GM21381 (cell line): ENCODE data around the gene PLCH1.
"Not testable (repeated sequence)": the region's sequence is repeated elsewhere in the genome, so short reads cannot be mapped to it uniquely, and the experiment has no call there.

ENCODE experiments used
- ATAC-seq: cut with Tn5 transposase; IDR thresholded peaks from one replicate; pipeline ENCODE4 v1.9.1; 2021; ENCODE audit warnings: mild to moderate bottlenecking, moderate library complexity; ENCODE audit not compliant: unreplicated experiment

Gene PLCH1

DNA sequence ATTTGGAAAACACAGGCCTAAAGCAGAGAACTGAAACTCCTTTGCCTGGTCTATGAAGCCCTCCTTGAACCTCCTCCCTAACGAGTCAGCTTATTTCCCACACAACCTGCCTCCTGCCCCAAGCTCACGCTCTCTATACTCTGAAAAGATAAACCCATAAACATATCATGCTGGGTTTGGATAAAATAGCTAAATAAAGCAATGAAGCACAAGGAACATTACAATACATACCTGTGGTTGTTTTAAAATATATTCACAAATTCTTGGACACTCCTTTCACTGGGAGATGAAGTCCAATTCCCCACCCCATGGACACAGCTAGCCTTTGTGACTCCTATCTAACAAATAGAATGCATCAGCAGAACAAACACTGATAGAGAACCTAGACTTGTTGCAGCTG lies 98.2 kb downstream of the PLCH1 start:
- no peak for ATAC-seq

- no peak for ATAC-seq
These were observed 98.7 kb downstream of the PLCH1 start for GRCh38 chr3:155646128-155646527.

- ATAC-seq, result no peak
These were observed 101.2 kb downstream of the PLCH1 start for GRCh38 chr3:155643581-155644165.

- no peak for ATAC-seq
These were observed 102.9 kb downstream of the PLCH1 start for GRCh38 chr3:155641956-155642355.

DNA sequence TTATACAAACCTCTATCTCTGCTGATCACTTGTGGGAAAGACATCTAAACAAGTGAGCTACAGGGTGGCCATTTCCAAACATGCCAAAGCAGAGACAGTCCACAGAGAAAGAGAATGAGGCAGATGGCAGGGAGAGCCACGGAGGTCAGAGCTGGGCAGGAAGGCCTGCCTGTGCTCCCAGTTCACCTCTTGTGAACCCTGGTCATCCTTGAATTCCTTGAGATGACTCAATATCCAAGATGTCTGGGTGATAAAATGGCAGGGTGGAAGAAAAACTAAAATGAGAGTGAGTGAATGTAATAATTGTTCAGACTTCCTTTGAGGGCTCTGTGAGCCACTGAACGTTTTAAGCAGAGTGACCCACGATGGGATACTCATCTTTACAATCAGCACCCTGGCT lies 104.8 kb downstream of the PLCH1 start:
- ATAC-seq, result no peak

DNA sequence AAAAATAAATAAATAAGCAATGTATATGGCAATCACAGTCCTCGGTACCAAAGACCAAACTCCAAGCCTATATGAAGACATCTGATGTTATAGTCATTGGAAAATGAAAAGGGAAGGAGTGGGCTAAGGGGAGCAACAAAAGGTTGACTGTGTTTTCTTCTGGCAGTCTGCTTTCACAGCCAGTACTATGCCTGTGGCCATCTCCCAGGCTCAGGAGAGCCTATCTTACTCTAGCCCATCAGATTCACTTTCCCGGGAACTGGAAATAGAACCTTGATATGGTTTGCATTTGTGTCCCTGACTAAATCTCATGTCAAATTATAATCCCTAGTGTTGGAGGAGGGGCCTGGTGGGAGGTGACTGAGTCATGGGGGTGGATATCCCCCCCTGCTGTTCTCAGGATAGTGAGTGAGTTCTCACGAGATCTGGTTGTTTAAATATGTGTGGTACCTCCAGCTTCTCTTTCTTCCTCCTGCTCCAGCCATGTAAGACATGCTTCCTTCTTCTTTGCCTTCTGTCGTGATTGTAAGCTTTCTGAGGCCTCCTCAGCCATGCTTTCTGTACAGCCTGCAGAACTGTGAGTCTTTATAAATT lies 105.3 kb downstream of the PLCH1 start:
- no peak for ATAC-seq

DNA sequence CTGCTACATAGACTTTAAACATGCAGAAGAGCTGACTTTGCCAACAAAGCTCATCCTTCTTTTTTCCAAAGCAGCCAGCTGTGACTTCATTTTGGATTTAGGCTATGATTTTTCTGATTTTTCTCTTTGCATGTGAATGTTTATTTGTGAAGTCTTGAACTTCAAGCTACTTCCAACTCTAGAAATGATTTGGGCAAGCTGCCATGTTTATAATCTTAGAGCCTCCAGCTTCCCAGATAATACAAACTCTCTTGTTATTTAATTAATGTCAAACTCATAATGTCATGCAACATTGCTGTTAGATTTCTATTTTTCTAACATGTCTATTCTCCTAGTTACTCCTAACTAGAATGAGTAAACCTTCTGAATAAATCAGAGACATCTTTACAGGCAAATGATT lies 106.4 kb downstream of the PLCH1 start:
- not testable (repeated sequence) for ATAC-seq

DNA sequence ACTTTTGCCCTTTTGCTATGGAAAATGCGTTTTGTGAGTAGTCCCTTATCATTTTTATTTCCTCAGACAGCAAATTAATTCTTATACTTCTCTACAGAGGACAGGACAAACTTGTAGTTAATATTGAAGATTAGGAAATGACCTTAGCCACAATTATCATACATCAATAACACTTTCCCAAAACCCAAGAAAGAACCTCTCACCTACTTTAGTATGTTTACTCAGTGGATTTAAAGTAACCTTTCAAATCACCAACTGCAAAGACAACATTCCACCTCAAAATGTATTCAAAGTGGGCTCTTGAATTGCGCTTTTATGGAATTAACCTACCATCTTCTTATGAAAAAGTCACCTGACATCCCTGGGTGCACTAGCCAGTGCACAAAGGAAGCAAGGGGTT lies 107.3 kb downstream of the PLCH1 start:
- ATAC-seq, result no peak

- ATAC-seq, result no peak
These were observed 109.8 kb downstream of the PLCH1 start for GRCh38 chr3:155635056-155635455.

- no peak for ATAC-seq
These were observed 110.7 kb downstream of the PLCH1 start for GRCh38 chr3:155634121-155634719.

GRCh38 chr3:155631323-155632019 lies 113.4 kb downstream of the PLCH1 start:
- no peak for ATAC-seq

DNA sequence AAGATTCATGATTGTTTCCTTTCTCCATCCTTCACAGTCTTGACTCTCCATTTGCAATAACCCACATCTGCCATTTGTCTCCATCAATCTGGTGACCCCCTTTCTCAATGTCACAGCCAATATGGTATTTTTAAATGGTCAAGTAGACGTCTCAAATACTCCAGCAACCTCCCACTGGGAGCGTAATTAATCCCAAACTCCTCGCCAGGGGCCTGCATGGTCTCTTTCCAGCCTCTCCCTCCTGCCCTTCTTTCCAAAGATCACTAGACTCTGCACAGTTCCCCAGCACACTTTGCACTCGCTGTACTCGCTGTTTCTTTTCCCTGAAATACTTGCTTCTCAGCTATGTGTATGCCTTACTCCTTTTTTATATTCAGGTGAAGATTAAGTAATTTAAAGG lies 115.3 kb downstream of the PLCH1 start:
- ATAC-seq, result no peak

DNA sequence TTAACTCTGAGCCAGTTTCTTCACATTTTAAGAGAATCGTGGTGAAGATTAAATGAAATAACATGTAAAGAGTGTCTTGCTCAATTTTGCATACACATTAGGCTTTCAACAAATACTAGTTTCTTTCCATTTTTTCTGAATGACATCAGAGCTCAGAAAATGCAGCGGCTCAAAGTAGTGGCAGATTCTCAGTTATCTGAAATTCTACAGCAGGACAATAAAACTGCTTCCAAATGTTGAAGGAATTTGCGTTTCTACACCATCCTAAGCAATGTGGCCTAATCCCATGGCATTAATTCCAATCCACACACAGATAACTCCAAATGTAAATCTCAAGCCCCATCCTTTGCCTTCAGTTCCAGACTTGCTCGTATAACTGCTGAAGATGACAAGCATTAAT lies 115.8 kb downstream of the PLCH1 start:
- no peak for ATAC-seq

DNA sequence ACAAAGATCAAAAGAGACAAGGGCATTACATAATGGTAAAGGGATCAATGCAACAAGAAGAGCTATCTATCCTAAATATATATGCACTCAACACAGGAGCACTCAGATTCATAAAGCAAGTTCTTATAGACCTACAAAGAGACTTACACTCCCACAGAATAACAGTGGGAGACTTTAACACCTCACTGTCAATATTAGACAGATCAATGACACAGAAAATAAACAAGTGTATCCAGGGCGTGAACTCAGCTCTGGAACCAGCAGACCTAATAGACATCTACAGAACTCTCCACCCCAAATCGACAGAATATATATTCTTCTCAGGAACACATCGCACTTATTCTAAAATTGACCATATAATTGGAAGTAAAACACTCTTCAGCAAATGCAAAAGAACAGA lies 122.2 kb downstream of the PLCH1 start:
- ATAC-seq, result not testable (repeated sequence)

DNA sequence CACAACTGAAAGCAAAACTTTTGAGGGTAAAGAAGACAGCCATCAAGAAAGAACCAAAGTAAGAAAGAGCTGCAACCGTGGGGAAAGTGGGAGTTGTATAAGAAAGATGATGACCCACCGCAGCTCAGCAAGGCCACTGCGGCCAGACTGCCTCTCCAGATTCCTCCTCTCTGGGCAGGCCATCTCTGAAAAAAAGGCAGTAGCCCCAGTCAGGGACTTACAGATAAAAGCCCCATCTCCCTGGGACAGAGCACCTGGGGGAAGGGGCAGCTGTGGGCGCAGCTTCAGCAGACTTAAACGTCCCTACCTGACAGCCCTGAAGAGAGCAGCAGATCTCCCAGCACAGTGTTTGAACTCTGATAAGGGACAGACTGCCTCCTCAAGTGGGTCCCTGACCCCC lies 124.3 kb downstream of the PLCH1 start:
- not testable (repeated sequence) for ATAC-seq

GRCh38 chr3:155619118-155619915 lies 125.6 kb downstream of the PLCH1 start:
- ATAC-seq, result no peak

GRCh38 chr3:155618543-155618942 lies 126.3 kb downstream of the PLCH1 start:
- no peak for ATAC-seq

DNA sequence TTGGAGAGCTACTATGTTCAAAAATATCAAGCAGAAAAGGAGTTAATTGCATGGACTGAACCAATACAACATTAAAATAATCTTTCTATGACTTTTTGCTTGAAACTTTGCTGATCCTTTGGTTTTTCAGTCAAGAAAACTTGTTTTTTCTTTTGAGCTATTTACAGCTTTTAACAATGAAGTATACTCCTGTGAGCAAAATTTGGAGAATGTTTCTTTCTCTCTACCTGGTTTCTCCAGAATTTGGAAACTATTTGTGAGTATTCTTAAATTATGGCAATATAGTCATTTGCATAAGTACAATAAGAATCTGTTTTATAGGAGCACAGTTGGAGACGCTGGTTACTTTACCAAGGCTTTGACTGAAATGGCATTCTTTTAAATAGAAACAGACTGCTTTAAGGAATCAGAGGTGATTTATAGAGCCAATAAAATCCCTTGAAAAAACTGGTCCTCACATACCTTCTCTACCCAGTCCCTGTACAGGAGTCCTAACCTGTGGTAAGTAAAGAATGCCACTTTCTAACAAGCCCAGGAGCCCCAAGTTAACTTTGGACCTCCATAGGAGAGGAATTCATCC lies 127.4 kb downstream of the PLCH1 start:
- ATAC-seq, result no peak

DNA sequence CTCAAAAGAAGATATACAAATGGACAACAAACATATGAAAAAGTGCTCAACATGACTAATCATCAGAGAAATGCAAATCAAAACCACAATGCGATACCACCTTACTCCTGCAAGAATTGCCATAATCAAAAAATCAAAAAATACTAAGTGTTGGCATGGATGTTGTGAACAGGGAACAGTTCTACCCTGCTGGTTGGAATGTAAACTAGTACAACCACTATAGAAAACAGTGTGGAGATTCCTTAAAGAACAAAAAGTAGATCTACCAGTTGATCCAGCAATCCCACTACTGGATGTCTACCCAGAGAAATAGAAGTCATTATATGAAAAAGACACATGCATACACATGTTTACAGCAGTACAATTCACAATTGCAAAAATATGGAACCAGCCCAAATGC lies 129.7 kb downstream of the PLCH1 start:
- ATAC-seq, result not testable (repeated sequence)

DNA sequence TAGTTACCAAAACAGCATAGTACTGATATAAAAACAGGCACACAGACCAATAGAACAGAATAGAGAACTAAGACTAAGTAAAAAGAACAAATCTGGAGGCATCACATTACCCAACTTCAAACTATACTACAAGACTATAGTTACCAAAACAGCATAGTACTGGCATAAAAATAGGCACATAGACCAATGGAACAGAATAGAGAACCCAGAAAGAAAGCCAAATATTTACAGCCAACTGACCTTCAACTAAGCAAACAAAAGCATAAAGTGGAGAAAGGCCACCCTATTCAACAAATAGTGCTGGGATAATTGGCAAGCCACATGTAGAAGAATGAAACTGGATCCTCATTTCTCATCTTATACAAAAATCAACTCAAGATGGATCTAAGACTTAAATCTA lies 130.5 kb downstream of the PLCH1 start:
- not testable (repeated sequence) for ATAC-seq

DNA sequence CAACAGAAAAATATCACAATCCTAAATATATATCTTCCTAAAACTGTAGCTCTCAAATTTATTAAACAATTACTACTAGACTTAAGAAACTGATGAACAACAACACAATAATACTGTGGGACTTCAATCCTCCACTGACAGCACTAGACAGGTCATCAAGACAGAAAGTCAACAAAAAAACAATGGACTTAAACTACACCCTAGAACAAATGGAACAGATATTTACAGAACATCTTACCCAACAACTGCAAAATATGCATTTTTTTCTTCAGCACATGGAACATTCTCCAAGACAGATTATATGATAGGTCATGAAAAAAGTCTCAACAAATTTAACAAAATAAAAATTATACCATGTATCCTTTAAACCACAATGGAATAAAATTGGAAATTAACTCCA lies 133.4 kb downstream of the PLCH1 start:
- no peak for ATAC-seq
